ENCODE results near the gene TUSC2. TPM values are rescaled to one million over a fixed set of nuclear protein-coding genes. Genes with fewer than 3 reads are reported as not detected.

The TUSC2 gene
- total and polyA plus RNA-seq, 2 of the 8 experiments (the other 6 are each of a cell fraction or from before 2014, with no cell fraction given) = 33.3 to 65.4 TPM

GRCh38 chr3:50317300-50317699, 10.7 kb downstream of the TUSC2 start (continued):
- TF ChIP-seq JUN (IDR thresholded peaks at IDR 0.05; ENCODE audit: low read depth, low read length) (no peak), HDAC6 (IDR thresholded peaks at IDR 0.05; ENCODE audit: low read depth, low read length) (no peak)
